Motor neuron (in vitro differentiated cells): Measurements from ENCODE around the gene TPD52L1. TPM values are rescaled to one million over a fixed set of nuclear protein-coding genes. Genes with fewer than 3 reads are reported as not detected.

ENCODE experiments used
- ATAC-seq, 8 experiments: fragments of 200-7000 bp; cut with Tn5 transposase; replicated peaks in 6 of 8; 2 replicates each; pipeline ENCODE4 v1.8.0; 2021; ENCODE audit warnings: mild to moderate bottlenecking in 8 of 8, moderate library complexity in 8 of 8
- H3K27ac ChIP-seq, 2 donors: fragments of 250-450 bp; sonication (Bioruptor Pico); 2 replicates each; pipeline ENCODE4 v1.9.0; 2021; ENCODE audit warnings: antibody characterized with exemption in 2 of 2, mild to moderate bottlenecking in 2 of 2, moderate library complexity in 1 of 2
- H3K4me1 ChIP-seq, 2 donors: fragments of 250-450 bp; sonication (Bioruptor Pico); replicated peaks in 1 of 2; 2 replicates each; pipeline ENCODE4 v1.6.1; 2021; ENCODE audit warnings: antibody characterized with exemption in 2 of 2, mild to moderate bottlenecking in 2 of 2, moderate library complexity in 1 of 2
- H3K4me3 ChIP-seq, 5 donors: fragments of 250-450 bp; sonication (Bioruptor Pico); 2 replicates each; pipeline ENCODE4 v1.9.0; 2021; ENCODE audit warnings: antibody characterized with exemption in 5 of 5, mild to moderate bottlenecking in 5 of 5, moderate library complexity in 4 of 5
- WGBS, 10 experiments: fragments of 450-650 bp; shearing (Covaris generic); methylation state at CpG; one replicate each; pipeline ENCODE4 v1.0.0; 2022; 5-methylcytosine and 5-hydroxymethylcytosine counted together
- in situ Hi-C, 9 experiments: fragments of 400-800 bp; cut with MboI; loops; one replicate each; pipeline ENCODE4 v1.15.0; 2021; ENCODE audit warnings: low sequenced_read_pairs in 9 of 9, low pct_unique_long_range_greater_than_20kb in 2 of 9; ENCODE audit not compliant: unreplicated experiment in 9 of 9
- total RNA-seq, 8 experiments: library from RNA; unstranded; fragments of 300-600 nt; gene quantifications; 2 replicates each; pipeline versions ENCODE4 v1.2.3 to v1.2.4, GENCODE V29; 2022

The TPD52L1 gene
- total RNA-seq, 8 experiments from 2014 or later = 3.8 to 638 (median 26.5) TPM

- no peak overlapping the region for H3K27ac ChIP-seq
- in situ Hi-C loops = no loop called here
- ATAC-seq = no peak
Measured at GRCh38 chr6:125262016-125263013, 108.7 kb downstream of the TPD52L1 start.

GRCh38 chr6:125264476-125264875, 110.9 kb downstream of the TPD52L1 start:
- WGBS, 10 experiments = 83 to 100% (median 85%) methylated on average over 1 to 4 of the region's 4 CpGs; no CpG with 5 or more reads in 1 of the 10 experiments
- in situ Hi-C loops = no loop called here

More at GRCh38 chr6:125262016-125263013, 108.7 kb downstream of the TPD52L1 start:
- H3K4me3 ChIP-seq = no peak overlapping the region
- WGBS, 10 experiments = 72 to 97% (median 91%) methylated on average over 2 to 9 of the region's 12 CpGs; no CpG with 5 or more reads in 1 of the 10 experiments
- H3K4me1 ChIP-seq = no peaks in the 10 kb centered on the region

GRCh38 chr6:125267806-125268523, 114.4 kb downstream of the TPD52L1 start:
- Histone ChIP-seq H3K4me3 (no peak overlapping the region), H3K27ac (no peak overlapping the region), H3K4me1 (no peaks in the 10 kb centered on the region)
- WGBS, 10 experiments = 85 to 100% (median 94%) methylated on average over 1 to 8 of the region's 12 CpGs; no CpG with 5 or more reads in 3 of the 10 experiments
- in situ Hi-C loops = no loop called here
- peak in 3 of 8 experiments; percentile 16 to 28 (median 27) for ATAC-seq

More at GRCh38 chr6:125264476-125264875, 110.9 kb downstream of the TPD52L1 start:
- Histone ChIP-seq H3K4me1 (no peaks in the 10 kb centered on the region), H3K4me3 (no peak overlapping the region), H3K27ac (no peak overlapping the region)
- ATAC-seq = no peak

DNA sequence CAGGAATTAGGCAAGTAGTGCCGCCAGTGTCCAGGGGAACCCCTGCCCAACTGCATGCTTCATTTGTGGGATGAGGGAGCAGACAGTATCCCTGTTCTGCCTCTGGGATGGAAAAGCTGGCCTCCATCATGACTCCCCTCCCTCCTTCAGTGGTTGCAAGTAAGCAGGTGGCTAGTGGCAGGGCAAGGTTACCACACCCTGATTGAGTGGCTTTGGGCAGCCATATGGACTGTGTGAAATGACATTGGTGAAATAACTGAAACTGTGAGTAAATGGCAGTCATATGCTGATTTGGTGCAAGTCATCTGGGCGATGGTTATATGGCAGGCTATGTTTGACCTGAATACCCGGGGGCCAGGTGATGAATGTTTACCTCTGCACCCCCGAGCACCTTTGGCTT, 115.2 kb downstream of the TPD52L1 start:
- Histone ChIP-seq H3K4me1 (no peaks in the 10 kb centered on the region), H3K4me3 (no peak overlapping the region), H3K27ac (no peak overlapping the region)
- in situ Hi-C loops = no loop called here
- no peak for ATAC-seq
- 83 to 100% (median 100%) methylated on average over 1 to 3 of the region's 4 CpGs; no CpG with 5 or more reads in 3 of the 10 experiments for WGBS, 10 experiments

DNA sequence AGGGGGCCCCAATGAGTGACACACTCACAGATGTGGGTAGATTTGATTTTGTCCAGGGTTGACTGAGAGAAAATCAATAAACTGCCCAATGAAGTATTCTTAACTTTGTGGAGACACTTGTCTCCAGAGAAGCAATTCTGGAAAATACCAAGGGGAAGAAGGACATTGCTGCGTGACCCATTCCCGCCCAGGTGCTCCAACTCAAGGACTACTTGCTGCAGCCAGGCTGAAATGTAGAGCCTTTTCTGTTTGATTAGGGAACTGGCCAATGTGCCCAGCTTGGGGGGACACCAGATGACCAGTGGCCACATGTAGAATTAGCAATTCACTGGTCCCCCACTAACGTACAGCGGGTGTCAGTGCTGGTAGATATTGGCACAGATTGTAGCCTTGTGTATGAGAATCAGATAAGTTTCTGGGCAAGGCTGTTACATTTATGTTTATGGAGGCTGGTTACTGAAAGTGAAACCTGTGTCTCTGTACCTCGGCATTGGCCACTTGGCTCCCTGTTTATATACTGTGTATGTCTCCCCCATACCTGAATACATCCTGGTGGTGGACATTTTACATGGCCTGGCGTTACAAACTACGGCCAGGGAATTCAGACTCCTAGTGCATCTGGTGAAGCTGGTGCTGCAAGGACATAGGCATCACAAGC, 115.9 kb downstream of the TPD52L1 start:
- ATAC-seq = no peak
- Histone ChIP-seq H3K27ac (no peak overlapping the region), H3K4me1 (no peaks in the 10 kb centered on the region), H3K4me3 (no peak overlapping the region)
- WGBS, 10 experiments = 90 to 100% (median 99%) methylated on average over 2 to 5 of the region's 7 CpGs; no CpG with 5 or more reads in 2 of the 10 experiments
- in situ Hi-C loops = no loop called here

DNA sequence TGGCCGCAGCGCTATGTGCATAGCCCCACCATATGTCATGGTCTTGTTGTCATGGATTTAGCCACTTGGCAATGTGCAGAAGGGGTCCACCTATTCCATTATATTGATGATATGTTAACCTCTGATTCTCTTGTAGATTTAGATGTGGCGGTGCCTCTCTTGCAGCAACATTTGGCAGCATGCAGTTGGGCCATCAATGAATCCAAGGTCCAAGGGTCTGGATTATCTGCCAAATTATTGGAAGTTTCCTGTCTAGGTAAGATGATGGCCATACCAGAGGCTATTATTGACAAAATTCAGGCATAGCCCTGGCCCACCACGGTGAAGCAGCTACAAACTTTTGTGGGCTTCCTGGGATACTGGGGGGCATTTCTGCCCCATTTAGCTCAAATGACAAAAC, 116.8 kb downstream of the TPD52L1 start:
- in situ Hi-C loops = no loop called here

DNA sequence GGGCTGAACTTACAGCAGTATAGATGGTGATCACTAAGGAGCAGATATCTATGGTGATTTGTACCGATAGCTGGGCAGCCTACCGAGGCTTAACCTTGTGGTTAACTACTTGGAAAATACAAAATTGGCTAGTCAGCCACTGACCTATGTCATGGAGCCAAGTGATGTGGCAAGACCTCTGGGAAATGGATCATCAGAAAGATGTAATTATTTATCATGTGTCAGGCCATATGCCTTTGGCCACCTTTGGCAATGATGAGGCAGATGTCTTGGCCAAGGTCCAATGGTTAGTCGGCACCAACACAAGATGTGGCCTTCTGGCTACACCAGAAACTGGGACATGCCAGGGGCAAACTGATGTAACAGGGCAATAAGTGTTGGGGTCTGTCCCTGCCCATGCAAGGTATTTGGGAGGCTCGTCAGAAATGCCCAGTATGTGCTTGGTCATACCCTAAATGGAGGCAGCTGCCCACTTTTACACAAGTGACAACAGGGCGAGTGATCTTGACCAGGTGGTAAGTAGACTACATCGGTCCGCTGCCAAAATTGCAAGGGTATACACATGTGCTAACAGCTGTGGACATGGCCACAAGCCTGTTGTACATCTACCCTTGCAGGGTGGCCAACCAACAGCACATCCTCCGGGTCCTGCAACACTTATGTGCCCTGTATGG, 118.0 kb downstream of the TPD52L1 start:
- WGBS, 10 experiments = 83 to 100% (median 98%) methylated on average over 1 to 4 of the region's 8 CpGs; no CpG with 5 or more reads in 2 of the 10 experiments
- no peak overlapping the region for H3K4me3 ChIP-seq
- no peak overlapping the region for H3K27ac ChIP-seq
- H3K4me1 ChIP-seq = no peaks in the 10 kb centered on the region
- in situ Hi-C loops = no loop called here
- no peak for ATAC-seq

More for the DNA sequence above, 116.8 kb downstream of the TPD52L1 start:
- WGBS, 10 experiments = 83 to 100% (median 94%) methylated on average over 1 to 4 of the region's 4 CpGs; no CpG with 5 or more reads in 4 of the 10 experiments
- Histone ChIP-seq H3K4me1 (no peaks in the 10 kb centered on the region), H3K4me3 (no peak overlapping the region), H3K27ac (no peak overlapping the region)
- ATAC-seq = no peak

GRCh38 chr6:125273251-125273650, 119.7 kb downstream of the TPD52L1 start:
- 90 to 100% (median 100%) methylated on average over 1 to 4 of the region's 8 CpGs; no CpG with 5 or more reads in 5 of the 10 experiments for WGBS, 10 experiments
- ATAC-seq = no peak
- no peaks in the 10 kb centered on the region for H3K4me1 ChIP-seq
- no peak overlapping the region for H3K27ac ChIP-seq
- no peak overlapping the region for H3K4me3 ChIP-seq
- in situ Hi-C loops = no loop called here

GRCh38 chr6:125273965-125274364, 120.4 kb downstream of the TPD52L1 start:
- ATAC-seq = peak in 2 of 8 experiments; percentile 37 to 43
- in situ Hi-C loops = no loop called here
- no peak overlapping the region for H3K27ac ChIP-seq
- WGBS, 10 experiments = 81 to 100% (median 100%) methylated on average over 1 to 7 of the region's 7 CpGs; no CpG with 5 or more reads in 3 of the 10 experiments
- H3K4me3 ChIP-seq = no peak overlapping the region
- H3K4me1 ChIP-seq = no peaks in the 10 kb centered on the region

GRCh38 chr6:125274935-125275334, 121.4 kb downstream of the TPD52L1 start:
- WGBS, 10 experiments = 70 to 100% (median 95%) methylated on average over 1 to 3 of the region's 3 CpGs; no CpG with 5 or more reads in 2 of the 10 experiments
- in situ Hi-C loops = no loop called here

GRCh38 chr6:125275779-125276178, 122.2 kb downstream of the TPD52L1 start:
- 83 to 100% (median 95%) methylated on average over 2 to 3 of the region's 3 CpGs for WGBS, 10 experiments
- H3K4me1 ChIP-seq = no peaks in the 10 kb centered on the region
- H3K4me3 ChIP-seq = no peak overlapping the region
- no peak for ATAC-seq
- in situ Hi-C loops = no loop called here
- no peak overlapping the region for H3K27ac ChIP-seq

More at GRCh38 chr6:125274935-125275334, 121.4 kb downstream of the TPD52L1 start:
- H3K4me1 ChIP-seq = no peaks in the 10 kb centered on the region
- no peak for ATAC-seq
- no peak overlapping the region for H3K27ac ChIP-seq
- no peak overlapping the region for H3K4me3 ChIP-seq

DNA sequence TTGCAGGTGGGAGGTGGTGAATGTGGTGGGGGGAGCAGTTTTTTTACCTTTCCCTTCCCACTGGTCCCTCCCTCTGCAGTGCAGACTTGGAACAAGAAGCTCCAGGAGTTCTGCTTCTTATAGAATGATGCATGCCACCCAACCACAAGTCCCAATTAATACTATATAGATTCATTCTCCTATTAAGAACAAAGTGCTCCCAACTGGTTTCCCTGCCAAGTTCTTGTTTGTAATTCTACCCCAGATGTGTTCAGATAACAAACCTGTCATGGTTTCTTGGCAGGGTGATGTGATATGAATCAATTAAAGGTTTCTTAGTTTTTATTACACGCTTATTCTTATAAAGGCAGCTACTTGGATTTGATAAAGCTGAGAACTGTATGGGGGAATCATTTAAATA, 124.3 kb downstream of the TPD52L1 start:
- ATAC-seq = no peak
- in situ Hi-C loops = no loop called here
- Histone ChIP-seq H3K4me3 (no peak overlapping the region), H3K27ac (no peak overlapping the region), H3K4me1 (no peaks in the 10 kb centered on the region)
- 88 to 100% (median 100%) methylated on average over 1 of the region's 1 CpG; no CpG with 5 or more reads in 4 of the 10 experiments for WGBS, 10 experiments
